GF-D8 (cell line): ENCODE measurements around the gene MOB3B.

Experiments
- DNase-seq: peaks from one replicate; lab custom pipeline; 2025; lab: John Stamatoyannopoulos, UW

Gene MOB3B

DNA sequence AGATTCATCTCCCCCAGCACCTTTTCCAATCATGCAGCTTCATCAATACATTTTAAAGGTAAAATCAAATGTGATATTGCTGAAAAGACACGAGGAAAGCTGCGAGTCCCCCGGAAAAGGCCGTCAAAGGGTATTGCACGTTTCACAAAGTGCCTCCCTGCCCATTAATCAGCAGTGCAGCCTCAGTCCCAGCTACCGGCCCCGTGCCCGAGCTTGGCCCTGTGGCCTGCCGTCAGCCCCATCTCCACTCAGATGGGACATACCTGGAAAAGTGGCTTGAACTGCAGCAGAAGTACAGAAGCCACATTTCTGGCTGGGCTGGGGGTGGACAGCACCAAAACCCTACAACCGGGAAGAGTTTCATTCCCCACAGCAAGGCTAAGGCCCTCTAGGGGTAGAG lies 192.8 kb downstream of the MOB3B start:
- DNase-seq = no peak

DNA sequence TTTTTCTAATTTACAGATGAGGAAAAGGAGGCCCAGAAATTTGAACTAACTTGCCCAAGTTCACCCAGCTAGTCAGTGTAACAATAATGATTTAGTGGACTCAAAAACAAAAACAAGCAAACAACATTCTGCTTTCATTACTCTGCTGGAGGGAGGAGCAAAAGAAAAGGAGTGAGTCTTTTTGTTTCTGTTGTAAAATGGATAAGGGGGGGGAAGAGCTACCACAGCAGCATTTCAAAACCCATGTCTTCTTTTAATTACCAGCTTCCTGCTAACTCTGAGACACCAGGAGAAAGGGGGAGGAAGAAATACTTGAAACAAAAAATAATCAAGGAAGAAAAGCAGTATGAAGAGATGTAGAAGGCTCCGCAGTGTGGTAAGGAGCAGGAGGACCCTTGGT lies 193.5 kb downstream of the MOB3B start:
- no peak for DNase-seq

DNA sequence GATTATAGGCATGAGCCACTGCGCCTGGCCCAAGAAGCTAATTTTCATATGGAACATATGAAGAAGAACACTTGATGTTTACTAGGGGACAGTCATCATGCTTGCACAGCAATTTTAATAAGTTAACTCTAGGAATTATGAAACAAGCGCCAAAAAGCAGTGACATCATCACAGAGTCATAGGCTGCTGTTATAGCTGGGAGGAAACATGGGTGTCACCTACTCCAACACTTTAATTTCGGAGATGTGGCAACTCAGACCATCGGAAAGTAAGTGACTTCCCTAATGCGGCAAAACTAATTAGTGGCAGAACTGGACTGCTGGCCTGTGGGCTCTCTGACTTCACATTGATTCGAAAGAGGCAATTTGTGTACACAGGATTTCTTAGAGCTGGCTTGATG lies 194.5 kb downstream of the MOB3B start:
- DNase-seq = no peak

DNA sequence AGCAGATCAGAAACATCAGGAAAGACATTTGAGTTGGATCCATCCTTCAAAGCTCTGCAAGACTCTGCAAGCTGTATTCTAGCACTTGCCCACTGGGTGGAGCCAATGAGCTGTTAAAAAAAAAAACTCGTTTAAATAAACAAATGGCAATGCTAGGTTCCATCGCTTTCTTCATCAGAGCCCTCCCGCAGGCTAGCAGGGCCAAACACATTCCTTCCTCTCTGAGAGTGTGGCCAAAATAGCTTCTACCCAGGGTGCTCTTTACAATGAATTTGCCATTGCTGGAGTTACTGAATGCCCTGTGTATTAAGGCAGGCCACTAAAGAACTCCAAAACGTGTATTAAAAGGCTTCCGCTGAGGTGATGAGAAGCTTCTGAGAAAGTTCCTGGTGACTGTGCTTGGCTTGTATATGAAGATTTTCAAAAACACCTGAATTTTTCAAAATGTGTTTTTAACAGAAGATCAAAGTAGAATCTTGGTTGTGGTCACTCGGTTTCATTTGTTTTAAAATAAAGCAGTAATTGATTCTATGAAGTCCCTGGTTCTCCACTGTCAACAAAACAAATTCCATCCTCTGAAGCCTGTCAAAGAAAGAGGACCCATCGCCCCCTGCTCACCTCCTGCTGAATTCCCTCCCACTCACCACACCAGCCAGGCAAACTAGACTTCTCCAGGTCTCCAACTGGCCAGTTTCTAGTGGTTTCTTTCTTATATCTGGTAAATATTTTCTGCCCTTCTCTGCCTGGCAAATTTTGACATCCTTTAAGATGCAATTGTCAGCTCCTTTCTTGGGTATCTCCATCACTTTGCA lies 196.2 kb downstream of the MOB3B start:
- peak; percentile 14 for DNase-seq

DNA sequence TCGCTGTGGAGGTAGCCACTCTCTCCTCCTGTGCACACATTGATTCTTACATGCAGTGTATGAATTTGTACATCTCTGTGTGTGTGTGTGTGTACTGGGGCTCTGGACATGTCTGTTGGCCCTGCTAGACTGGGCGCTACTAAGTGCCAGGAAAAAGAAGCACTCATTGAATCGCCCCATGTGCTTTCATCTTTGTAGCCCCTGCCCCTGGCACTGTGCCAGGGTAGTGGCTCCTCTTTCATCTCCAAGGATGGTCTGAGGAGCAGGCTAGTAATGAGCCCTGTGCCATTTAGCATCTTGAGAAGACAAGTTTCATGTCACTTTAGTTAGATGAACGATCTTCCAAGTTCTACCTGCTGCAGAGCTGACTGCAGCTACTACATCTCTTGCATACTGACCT lies 198.2 kb downstream of the MOB3B start:
- DNase-seq = no peak

DNA sequence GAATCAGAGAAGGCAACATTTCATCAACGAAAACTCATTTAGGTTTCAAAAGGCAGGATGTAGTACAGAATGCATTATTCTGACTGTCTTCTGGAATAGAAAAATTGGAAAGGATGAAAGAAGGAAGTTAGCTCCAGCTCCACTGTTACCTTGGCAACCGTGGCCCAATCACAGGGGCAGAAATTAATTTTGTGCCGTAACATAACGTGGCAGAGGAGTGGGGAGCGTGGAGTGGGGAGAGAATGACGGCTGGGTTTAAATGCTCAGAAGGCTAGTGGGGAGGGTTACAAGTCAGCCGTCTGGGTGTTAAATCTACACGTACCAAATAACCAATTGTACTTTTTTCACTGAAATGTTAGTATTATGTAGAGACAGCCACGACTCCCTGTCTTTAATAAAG lies 200.3 kb downstream of the MOB3B start:
- no peak for DNase-seq

DNA sequence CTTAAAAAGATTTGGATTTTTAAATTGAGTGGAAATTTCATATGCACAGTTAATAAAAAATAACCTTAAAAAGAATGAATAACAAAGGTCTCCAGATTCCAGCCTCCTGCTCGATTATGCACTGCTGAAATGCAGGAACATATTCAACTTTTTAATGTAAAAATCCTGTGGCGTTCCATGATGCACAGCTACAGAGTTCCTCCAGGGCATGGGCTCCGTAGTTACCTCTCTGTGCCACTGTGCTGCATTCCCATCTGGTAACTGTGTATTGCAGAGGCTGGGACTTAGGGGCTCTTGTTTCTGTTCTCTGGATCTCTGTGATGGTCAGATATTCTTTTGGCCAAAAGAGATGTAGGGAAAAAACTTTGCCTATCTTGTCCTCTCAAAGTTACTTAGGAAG lies 201.1 kb downstream of the MOB3B start:
- DNase-seq = no peak

DNA sequence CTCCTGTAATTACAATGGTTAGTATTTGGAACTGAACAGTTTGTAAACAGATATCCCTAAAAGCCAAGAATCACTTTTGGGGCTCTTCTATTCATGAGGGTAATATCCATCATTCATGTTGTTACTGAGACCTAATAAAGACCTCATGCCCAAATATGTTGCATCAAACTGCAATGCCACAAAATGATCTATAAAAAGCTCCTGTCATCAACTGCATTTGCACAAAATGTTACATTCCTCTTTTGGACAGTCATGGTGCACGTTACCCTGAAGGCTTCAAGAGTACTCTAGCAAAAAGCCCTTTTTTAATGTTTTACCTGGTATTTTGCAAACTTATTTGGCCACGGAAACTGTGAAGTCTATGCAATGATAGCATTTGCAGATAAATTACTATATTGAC lies 218.4 kb downstream of the MOB3B start:
- no peak for DNase-seq

DNA sequence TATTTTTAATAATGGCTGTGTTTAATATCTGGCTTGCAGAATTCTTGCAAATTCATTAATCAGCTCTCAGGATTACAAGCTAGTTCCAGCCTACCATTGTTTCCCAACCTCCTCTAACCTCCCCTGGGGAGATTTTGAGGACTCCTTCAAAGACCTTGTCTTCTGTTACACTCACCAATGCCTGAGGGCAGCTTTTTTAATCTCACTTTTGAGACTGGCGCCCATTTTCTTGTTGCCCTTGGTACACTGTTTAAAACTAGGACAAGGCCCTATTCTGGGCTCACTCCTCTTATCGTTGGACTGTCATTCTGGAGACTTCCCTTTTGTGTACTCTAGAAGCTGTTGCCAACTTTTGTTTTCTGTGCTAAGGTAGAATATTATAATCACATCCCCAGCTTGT lies 219.0 kb downstream of the MOB3B start:
- no peak for DNase-seq

DNA sequence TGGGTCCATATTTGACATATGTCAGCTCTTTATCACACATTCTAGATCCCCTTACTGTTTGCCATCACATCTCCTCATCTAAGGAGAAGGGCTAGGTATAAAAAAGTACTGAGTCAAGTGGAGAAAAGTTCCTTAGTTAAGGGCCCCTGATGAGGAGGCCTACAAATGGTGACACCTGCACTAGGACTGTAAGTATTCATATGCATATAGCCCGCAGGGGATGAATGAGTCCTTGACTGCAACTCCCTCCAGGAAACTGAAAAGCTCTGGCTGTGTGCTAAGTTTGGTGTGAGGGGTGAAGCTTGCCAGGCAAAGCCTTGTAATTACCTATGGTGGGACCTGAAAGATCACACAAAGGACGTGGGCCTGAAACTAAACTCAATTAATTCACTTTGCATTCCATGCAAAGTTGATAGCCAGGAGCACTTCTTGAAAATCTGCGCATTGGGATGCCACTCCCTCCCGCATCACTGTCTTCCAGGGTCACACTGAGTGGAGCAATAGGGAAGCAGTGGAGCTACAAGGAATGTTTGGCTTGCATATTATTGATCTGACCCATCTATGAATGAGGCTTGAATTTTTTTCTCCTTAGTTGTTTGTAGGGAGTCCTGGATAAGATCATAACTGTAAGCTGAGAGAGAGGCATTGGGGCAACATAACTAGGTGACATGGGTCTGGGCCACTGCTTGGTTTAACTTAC lies 220.8 kb downstream of the MOB3B start:
- no peak for DNase-seq

DNA sequence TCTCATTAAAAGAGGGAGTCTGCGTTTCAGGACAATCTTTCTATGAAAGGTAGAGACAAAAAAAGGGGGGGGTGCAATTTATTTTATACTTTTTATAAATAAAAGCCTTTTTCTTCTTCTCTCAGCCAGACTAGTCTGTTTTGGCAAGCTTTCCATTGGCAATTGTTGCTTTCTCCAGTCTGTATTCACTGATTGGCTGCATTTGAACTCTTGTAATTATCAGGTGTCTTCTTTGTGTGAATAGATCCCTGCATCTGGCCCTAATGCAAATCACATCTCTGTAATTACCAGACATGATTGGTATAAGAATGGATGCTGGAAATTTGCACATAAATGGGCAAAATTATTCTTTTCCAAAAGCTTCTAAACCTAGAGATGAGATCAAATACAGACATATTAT lies 225.1 kb downstream of the MOB3B start:
- DNase-seq = no peak

DNA sequence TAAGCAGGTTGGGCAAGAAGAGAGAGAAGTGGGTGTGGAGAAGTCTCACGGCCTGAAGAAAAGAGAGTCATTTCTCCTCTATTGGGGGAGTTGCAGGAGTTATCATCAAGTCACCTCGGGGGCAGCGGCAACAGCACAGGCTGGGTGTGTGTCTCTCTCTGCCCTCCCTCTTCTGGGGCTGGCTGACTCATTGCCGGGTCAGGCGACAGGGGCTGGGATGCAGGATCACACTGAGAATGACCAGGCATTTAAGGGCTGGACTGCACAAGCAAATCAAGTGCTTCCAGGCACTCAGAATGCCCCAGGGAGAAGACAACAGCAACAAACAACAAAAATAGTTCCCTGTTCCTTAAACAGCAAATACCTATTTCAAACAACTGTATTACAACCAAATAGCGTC lies 226.4 kb downstream of the MOB3B start:
- no peak for DNase-seq

DNA sequence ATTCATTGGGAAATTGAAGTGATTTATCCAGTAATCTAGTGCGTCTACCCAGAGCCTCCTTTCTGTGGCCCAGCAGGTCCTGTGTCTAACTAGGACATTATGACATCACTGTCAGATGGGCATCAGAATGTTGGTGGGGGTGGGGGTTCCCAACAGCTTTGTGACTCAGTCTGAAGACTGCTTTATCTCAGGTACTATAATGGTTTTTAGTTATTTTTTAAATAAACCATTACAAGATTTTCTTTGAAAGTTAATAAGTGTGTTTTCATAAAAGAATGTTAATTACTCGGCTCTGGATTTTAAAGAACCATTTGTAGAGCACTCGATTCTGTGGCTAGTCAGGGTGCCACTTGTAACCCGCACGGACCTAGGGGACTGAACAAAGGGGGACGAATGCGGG lies 232.6 kb downstream of the MOB3B start, which contains the start of gene EQTN:
EQTN (minus strand) TSS at position 101 of the 400 bp plus-strand sequence; CDS start at position 6, 95 bp downstream.
- DNase-seq = no peak

DNA sequence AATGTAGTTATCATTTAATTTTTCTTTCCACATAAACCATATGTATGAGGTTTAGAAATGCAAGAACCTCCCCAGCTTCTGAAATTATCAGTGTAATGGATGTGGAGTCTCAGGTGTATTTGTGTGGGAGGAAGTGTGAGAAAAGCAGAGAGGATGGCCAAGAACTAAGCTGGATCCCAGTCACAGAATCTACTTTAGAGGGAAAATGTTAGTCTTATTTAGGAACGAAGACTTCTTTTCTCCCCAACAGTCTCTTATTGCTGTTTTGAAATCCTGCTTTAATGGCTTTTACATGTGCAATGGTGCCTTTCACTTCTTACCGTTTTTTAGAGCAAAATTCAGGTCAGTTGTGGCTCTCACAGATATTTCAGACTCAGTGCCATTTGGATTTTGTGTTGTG lies 235.6 kb downstream of the MOB3B start:
- DNase-seq = no peak

DNA sequence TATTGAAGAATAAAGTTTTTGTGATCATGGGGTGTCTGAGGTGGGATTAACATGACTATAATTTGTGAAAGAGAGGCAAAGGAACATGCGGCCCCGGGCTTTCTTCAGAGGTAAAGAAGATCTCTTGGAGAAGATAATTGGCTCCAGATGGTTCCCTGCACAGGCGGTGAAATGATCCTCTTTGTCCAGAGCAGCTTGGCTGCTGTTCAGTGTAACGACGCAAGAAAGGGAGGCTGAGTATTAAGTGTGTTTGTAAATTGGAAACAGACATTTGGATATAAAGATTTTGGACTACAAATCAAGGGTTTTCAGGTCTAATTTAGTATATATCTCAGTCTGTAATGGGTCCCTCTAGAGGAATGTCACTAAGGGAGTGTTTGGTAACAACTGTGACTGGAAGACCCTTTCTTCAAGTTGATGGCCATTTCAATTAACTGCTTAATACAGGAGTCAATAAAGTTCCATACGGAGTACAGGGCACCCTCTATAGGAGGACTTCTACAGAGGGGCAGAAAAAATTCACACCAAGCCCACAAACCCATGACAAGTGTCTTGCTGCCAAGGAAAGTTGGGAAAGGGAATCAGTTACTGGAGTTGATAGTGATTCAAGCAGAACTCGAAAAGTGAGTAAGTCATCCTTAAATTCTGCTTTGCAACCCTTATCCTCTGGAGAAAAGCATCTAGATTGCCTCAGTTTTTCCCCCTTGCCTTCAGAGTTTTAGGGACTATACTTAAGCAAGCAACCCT lies 236.8 kb downstream of the MOB3B start:
- DNase-seq = no peak

DNA sequence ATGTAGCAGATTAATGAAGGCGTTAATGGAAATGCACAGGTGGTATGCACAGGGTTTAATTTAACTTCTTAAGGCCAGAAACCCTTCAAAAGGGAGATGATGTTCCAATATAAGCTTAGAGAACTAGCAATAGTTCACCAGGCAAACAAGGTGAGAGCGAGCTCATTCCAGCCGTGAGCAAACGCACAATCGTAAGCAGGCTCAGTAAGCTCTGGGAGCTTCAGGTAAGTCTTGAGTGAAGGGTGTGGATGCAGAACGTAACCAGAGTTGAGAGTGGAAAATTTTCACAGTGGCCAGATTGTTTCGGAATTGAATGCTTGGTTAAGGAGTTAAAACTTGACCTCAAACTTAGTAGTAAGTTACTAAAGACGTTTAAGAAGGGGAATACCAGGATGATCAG lies 238.3 kb downstream of the MOB3B start:
- DNase-seq = no peak

DNA sequence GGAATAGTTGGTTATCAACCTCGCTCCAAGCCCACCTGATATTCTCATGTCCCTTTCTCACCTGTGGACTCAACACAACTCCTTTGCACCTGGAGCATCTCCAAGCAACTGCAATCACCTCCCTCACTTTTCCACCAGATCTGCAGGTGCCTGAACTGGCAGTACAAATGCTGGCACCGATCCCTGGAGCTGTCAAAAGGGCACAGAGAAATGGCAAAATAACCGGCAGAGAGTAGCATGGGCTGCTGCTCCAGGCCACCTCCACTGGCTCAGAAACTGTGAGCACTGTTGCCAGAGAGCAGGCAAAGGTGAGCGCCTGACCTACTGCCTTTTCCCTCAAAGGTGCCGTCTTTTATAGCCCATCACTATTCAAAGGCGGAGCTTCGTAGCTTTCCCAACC lies 247.3 kb downstream of the MOB3B start:
- DNase-seq = no peak

DNA sequence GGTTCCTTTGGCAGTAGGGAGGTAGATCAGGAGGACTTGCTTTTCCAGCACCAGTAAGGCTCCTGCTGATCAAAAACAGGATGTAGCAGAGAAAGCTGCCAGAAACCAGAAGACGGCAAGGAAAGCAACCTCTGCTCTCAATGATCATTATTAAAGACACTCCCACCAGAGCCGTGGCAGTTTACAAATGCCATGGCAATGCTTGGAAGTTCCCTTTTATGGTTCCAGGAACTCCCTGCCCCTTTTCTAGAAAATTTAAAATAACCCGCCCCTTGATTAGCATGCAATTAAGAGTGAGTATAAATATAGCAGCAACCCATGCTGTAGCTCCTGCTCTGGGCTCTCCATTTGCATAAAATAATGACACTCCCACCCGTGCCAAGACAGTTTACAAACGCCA lies 248.8 kb downstream of the MOB3B start:
- DNase-seq = no peak

DNA sequence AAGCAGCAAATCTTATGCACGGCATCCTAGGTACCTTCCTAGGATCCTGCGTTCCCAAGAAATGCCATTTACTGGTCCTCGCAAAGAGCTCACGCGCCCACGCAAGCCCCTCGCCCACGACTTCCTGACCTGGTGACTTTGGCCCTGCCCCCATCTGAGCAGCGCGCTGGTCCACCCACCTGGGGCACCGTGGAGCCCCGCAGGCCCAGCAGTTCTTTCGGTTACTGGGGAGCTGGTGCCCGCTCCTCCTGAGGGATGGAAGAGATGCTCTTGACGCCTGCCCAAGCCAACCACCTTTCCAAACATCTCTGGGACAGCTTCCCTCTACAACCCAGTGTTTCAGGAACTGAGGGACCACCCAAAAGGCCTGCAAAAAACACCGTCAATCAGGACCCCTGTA lies 249.4 kb downstream of the MOB3B start:
- DNase-seq = no peak

DNA sequence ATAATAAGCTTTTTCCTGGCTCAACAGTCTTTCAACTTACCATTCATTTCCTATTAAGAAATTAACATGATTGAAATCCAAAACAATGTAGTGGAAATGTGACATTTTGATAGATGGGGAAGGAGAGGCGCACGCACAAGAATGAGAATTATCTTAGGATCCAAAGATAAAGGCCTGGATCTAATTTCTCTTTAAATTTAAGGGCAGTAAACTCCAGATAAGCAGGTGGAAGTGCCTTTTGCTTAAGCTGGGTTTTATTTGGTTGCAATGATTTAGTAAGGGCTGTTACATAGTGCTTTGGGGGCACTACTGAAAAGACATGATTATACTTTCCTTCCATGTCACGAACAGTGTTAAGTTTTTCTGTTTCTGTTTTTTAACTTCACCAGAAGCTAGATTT lies 250.0 kb downstream of the MOB3B start:
- no peak for DNase-seq

DNA sequence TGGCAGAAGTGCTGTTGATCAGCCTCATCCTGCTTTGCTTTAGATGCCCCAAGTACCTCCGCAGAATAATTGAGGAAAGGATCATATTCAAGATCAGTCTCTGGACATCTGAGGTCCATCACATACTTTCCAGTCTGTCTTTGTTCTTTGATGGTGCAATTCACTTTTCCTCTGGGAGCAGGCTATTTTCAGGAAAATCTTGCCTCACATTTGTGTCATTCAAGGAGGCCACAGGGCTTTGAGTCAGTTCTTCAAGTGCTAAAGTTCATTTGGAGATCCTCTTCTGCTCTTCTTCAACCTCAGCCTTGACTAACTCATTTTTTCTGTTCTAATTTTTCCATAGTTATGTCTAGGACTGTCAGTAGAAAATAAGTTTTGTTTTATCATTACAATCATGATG lies 251.2 kb downstream of the MOB3B start:
- DNase-seq = no peak

DNA sequence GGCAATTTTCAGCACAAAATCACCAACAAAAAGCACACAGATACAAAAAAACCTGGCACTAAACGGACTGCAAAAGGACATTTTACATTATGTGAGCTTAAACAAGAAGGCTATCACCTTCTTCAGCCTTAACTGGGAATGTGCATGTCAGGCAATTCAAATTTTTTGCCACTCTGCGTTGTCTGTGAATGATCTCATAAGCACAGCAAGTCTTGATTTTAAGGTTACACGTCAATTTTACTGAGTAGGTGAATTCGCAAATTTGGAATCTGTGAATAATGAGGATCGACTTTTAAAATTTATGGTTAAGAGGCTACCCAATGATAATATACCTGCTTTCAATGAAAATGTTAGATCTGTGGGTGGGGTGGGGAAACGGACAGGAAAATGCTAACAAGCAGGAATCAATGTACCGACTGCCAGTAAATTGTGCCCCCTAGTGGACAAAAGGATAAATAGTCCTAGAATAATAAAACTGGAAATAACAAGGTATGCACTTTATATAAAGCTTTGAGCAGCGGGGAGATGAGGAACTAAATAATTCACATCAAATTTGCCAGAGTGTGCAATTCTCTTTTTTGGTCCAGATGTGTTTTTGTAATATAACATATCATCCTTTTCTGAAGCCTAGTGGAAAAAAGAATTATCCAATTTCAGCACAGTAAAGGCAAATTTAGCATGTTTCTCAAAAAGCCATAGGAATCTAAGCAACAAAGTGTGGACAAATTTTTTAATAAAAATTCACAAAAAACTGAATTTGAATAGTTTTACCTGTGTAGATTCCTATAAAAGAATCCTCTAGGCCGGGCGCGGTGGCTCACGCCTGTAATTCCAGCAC lies 253.2 kb downstream of the MOB3B start:
- DNase-seq = no peak
